H1 (cell line): ENCODE measurements around the gene PIP5K1C. TPM values are rescaled to one million over a fixed set of nuclear protein-coding genes. Genes with fewer than 3 reads are reported as not detected.

Experiments used
- CTCF ChIA-PET: fragments of 300-600 bp; sonication (Branson Sonifier 250); formaldehyde crosslinking; loops from one replicate; lab custom pipeline; 2021; ENCODE audit not compliant: partially characterized antibody; lab: Charles Lee
- POLR2A ChIA-PET: fragments of 300-600 bp; sonication (Branson Sonifier 250); formaldehyde crosslinking; loops from one replicate; lab custom pipeline; 2021; ENCODE audit warnings: inconsistent platforms; ENCODE audit not compliant: partially characterized antibody; lab: Charles Lee
- DNase-seq, 2 experiments: peaks; one replicate each; pipeline versions ENCODE4 v3.0.0 to v3.0.0-alpha.2; 2010 to 2022; ENCODE audit warnings: low spot score in 2 of 2, low read depth in 1 of 2, mixed read lengths in 1 of 2
- FAIRE-seq: peaks from 2 replicates; lab custom pipeline; 2011; peaks lifted over from hg19 to GRCh38; lab: Jason Lieb, UNC
- H2AFZ ChIP-seq: 2 replicates; pipeline ENCODE4 v1.8.1; 2012; ENCODE audit warnings: low read length, inconsistent platforms
- H2AK5ac ChIP-seq: 2 replicates; pipeline ENCODE4 v1.6.1; 2013; ENCODE audit warnings: low read depth, low read length
- H2BK120ac ChIP-seq: replicated peaks from 2 replicates; pipeline ENCODE3; 2013; ENCODE audit warnings: low read depth, low read length, inconsistent platforms
- H2BK12ac ChIP-seq: 2 replicates; pipeline ENCODE4 v1.6.1; 2013; ENCODE audit warnings: low read depth, low read length
- H2BK15ac ChIP-seq: 2 replicates; pipeline ENCODE4 v1.6.1; 2013; ENCODE audit warnings: low read length
- H2BK20ac ChIP-seq: 2 replicates; pipeline ENCODE4 v1.6.1; 2013; ENCODE audit warnings: low read length
- H2BK5ac ChIP-seq: 2 replicates; pipeline ENCODE4 v1.6.1; 2013; ENCODE audit warnings: low read depth, low read length
- H3K14ac ChIP-seq: 2 replicates; pipeline ENCODE4 v1.6.1; 2013; ENCODE audit warnings: inconsistent platforms; ENCODE audit not compliant: insufficient read length
- H3K18ac ChIP-seq: 2 replicates; pipeline ENCODE4 v1.6.1; 2013; ENCODE audit warnings: low read length; ENCODE audit errors: extremely low read depth
- H3K23ac ChIP-seq: 2 replicates; pipeline ENCODE4 v1.6.1; 2013; ENCODE audit warnings: inconsistent platforms; ENCODE audit not compliant: insufficient read length
- H3K23me2 ChIP-seq: 2 replicates; pipeline ENCODE4 v1.6.1; 2013; ENCODE audit warnings: low read depth, low read length
- H3K27ac ChIP-seq: 2 replicates; pipeline ENCODE4 v1.6.1; 2011; ENCODE audit warnings: low read depth, low read length, inconsistent platforms
- H3K27me3 ChIP-seq, 4 experiments: replicated peaks in 1 of 4; 1 replicate in 1 of 4; 2 replicates in 3 of 4; pipeline versions ENCODE4 v1.6.1 to v1.8.1; 2011 to 2013; ENCODE audit warnings: low read length in 3 of 4, mild to moderate bottlenecking in 3 of 4, inconsistent platforms in 2 of 4, mixed read lengths in 2 of 4, moderate library complexity in 1 of 4; ENCODE audit not compliant: control insufficient read depth in 3 of 4, insufficient read depth in 3 of 4; ENCODE audit errors: extremely low read depth in 1 of 4
- H3K36me3 ChIP-seq, 4 experiments: 2 replicates each; pipeline versions ENCODE4 v1.6.1 to v1.8.1; 2011 to 2013; ENCODE audit warnings: mild to moderate bottlenecking in 4 of 4, low read length in 3 of 4, moderate library complexity in 2 of 4, control low read depth in 1 of 4, inconsistent platforms in 1 of 4; ENCODE audit not compliant: insufficient read depth in 4 of 4, control insufficient read depth in 2 of 4
- H3K4ac ChIP-seq: replicated peaks from 2 replicates; pipeline ENCODE3; 2013; ENCODE audit warnings: low read length, low read depth, mixed read lengths, inconsistent platforms; ENCODE audit not compliant: insufficient read length
- H3K4me1 ChIP-seq, 4 experiments: replicated peaks in 1 of 4; 1 replicate in 1 of 4; 2 replicates in 3 of 4; pipeline versions ENCODE4 v1.6.1 to v1.8.1; 2011 to 2013; ENCODE audit warnings: low read length in 3 of 4, inconsistent platforms in 2 of 4, mixed read lengths in 1 of 4; ENCODE audit not compliant: insufficient read depth in 4 of 4, control insufficient read depth in 3 of 4
- H3K4me2 ChIP-seq, 2 experiments: 2 replicates each; pipeline versions ENCODE4 v1.6.1 to v1.8.1; 2011 to 2013; ENCODE audit warnings: low read depth in 2 of 2, low read length in 2 of 2, control low read depth in 1 of 2, inconsistent platforms in 1 of 2, mild to moderate bottlenecking in 1 of 2; ENCODE audit not compliant: insufficient read depth in 1 of 2
- H3K4me3 ChIP-seq, 4 experiments: fragments of 200-600, 300-600 bp in 1 of 4; sonication (generic), shearing (Covaris generic), sonication (Bioruptor Twin) in 1 of 4; 2 replicates each; pipeline versions ENCODE4 v1.5.1 to v1.8.1; 2011 to 2016; ENCODE audit warnings: low read length in 4 of 4, low read depth in 3 of 4, control low read depth in 2 of 4, inconsistent platforms in 2 of 4, mild to moderate bottlenecking in 2 of 4, mixed read lengths in 1 of 4, moderate library complexity in 1 of 4; ENCODE audit not compliant: insufficient read depth in 2 of 4; ENCODE audit errors: extremely low read depth in 1 of 4
- H3K56ac ChIP-seq: replicated peaks from 2 replicates; pipeline ENCODE3; 2013; ENCODE audit warnings: low read depth, mild to moderate bottlenecking, mixed read lengths, low read length, inconsistent platforms; ENCODE audit not compliant: insufficient read length
- H3K79me1 ChIP-seq: 2 replicates; pipeline ENCODE4 v1.6.1; 2013; ENCODE audit warnings: low read depth, low read length, control low read depth
- H3K79me2 ChIP-seq, 2 experiments: 2 replicates each; pipeline versions ENCODE4 v1.6.1 to v1.8.1; 2012 to 2013; ENCODE audit warnings: low read length in 2 of 2, mild to moderate bottlenecking in 2 of 2, inconsistent platforms in 1 of 2; ENCODE audit not compliant: insufficient read depth in 2 of 2, control insufficient read depth in 1 of 2
- H3K9ac ChIP-seq, 4 experiments: replicated peaks in 1 of 4; 1 replicate in 1 of 4; 2 replicates in 3 of 4; pipeline versions ENCODE4 v1.6.1 to v1.8.1; 2011 to 2013; ENCODE audit warnings: low read depth in 3 of 4, low read length in 3 of 4, control low read depth in 2 of 4, mild to moderate bottlenecking in 2 of 4, moderate library complexity in 2 of 4, inconsistent platforms in 1 of 4; ENCODE audit errors: extremely low read depth in 1 of 4
- H3K9me3 ChIP-seq, 2 experiments: 2 replicates each; pipeline versions ENCODE4 v1.6.1 to v1.8.1; 2012 to 2013; ENCODE audit warnings: mild to moderate bottlenecking in 2 of 2, moderate library complexity in 2 of 2, control low read depth in 1 of 2, inconsistent platforms in 1 of 2, low read depth in 1 of 2, low read length in 1 of 2, mixed read lengths in 1 of 2; ENCODE audit not compliant: insufficient read depth in 2 of 2
- H4K20me1 ChIP-seq, 2 experiments: replicated peaks in 1 of 2; 2 replicates each; pipeline versions ENCODE3 to v1.8.1; 2011 to 2013; ENCODE audit warnings: inconsistent platforms in 2 of 2, low read length in 2 of 2, mild to moderate bottlenecking in 1 of 2; ENCODE audit not compliant: insufficient read depth in 2 of 2, control insufficient read depth in 1 of 2
- H4K5ac ChIP-seq: 2 replicates; pipeline ENCODE4 v1.6.1; 2013; ENCODE audit warnings: low read length, low read depth, mixed read lengths, inconsistent platforms; ENCODE audit not compliant: insufficient read length
- H4K8ac ChIP-seq: 2 replicates; pipeline ENCODE4 v1.8.0; 2013; ENCODE audit warnings: mild to moderate bottlenecking, moderate library complexity, low read length, inconsistent platforms; ENCODE audit not compliant: insufficient read depth; ENCODE audit errors: extremely low read depth
- H4K91ac ChIP-seq: replicated peaks from 2 replicates; pipeline ENCODE3; 2013; ENCODE audit warnings: low read length, mixed read lengths, inconsistent platforms; ENCODE audit not compliant: insufficient read length
- ASH2L ChIP-seq: fragments of 200-600, 300-600 bp; sonication (generic); IDR thresholded peaks from one replicate; pipeline ENCODE4 v1.7.1; 2017; ENCODE audit warnings: low read length
- EP300 ChIP-seq, 2 experiments: IDR thresholded peaks; 1 replicate in 1 of 2; 2 replicates in 1 of 2; pipeline ENCODE4 v1.6.1; 2011 to 2012; ENCODE audit warnings: low read depth in 2 of 2, low read length in 2 of 2, mild to moderate bottlenecking in 2 of 2, borderline replicate concordance in 1 of 2, inconsistent platforms in 1 of 2, moderate library complexity in 1 of 2
- HDAC2 ChIP-seq, 2 experiments: fragments of 300-600 bp in 1 of 2; sonication (generic) in 1 of 2; IDR thresholded peaks; 2 replicates each; pipeline ENCODE4 v1.6.1; 2011 to 2012; ENCODE audit warnings: low read depth in 2 of 2, low read length in 2 of 2, mild to moderate bottlenecking in 2 of 2, moderate library complexity in 2 of 2, borderline replicate concordance in 1 of 2, inconsistent platforms in 1 of 2
- SIN3A ChIP-seq, 2 experiments: IDR thresholded peaks in 1 of 2; conservative IDR thresholded peaks in 1 of 2; 2 replicates each; pipeline ENCODE4 v1.6.1; 2011 to 2012; ENCODE audit warnings: low read length in 2 of 2, improper control_type of control experiment in 1 of 2, low read depth in 1 of 2, mild to moderate bottlenecking in 1 of 2
- SP1 ChIP-seq: IDR thresholded peaks from 2 replicates; pipeline ENCODE4 v1.6.1; 2011; ENCODE audit warnings: low read depth, low read length
- SP2 ChIP-seq: IDR thresholded peaks from 2 replicates; pipeline ENCODE4 v1.6.1; 2012; ENCODE audit warnings: mild to moderate bottlenecking, low read length, inconsistent platforms
- TAF7 ChIP-seq: optimal IDR thresholded peaks from 2 replicates; pipeline ENCODE3; 2011; ENCODE audit warnings: low read depth, mild to moderate bottlenecking, inconsistent platforms, low read length, moderate library complexity, borderline replicate concordance
- TBP ChIP-seq: IDR thresholded peaks from 2 replicates; pipeline ENCODE4 v1.6.1; 2011; ENCODE audit warnings: low read depth, low read length, improper control_type of control experiment
- WGBS, 2 experiments: shearing (Covaris generic) in 1 of 2; methylation state at CpG; one replicate each; pipeline versions ENCODE4 v1.1.6 to v1.1.7; 2013 to 2015; ENCODE audit warnings: low lambda C conversion rate in 2 of 2, mixed read lengths in 2 of 2, inconsistent platforms in 1 of 2, low coverage in 1 of 2, missing lambda C conversion rate in 1 of 2; ENCODE audit not compliant: insufficient replicate concordance in 2 of 2, insufficient coverage in 1 of 2, insufficient read length in 1 of 2; ENCODE audit errors: extremely low coverage in 1 of 2, missing lambda C conversion rate in 1 of 2; 5-methylcytosine and 5-hydroxymethylcytosine counted together
- polyA plus RNA-seq, 7 experiments: library from polyadenylated mRNA; depleted of rRNA in 3 of 7; stranded (reverse) in 5 of 7; unstranded in 2 of 7; fragments of >200 nt in 5 of 7; fragments of 200-250 nt in 2 of 7; gene quantifications; 1 replicate in 5 of 7; 2 replicates in 1 of 7; 4 replicates in 1 of 7; pipeline versions ENCODE4 v1.2.1 to v1.2.3, GENCODE V29; 2011 to 2013; ENCODE audit warnings: missing spikeins in 2 of 7, mixed read lengths in 2 of 7
- total RNA-seq: library from RNA; stranded (reverse); fragmentation: NEBNext Ultra II Directional; extraction: Animal tissue kit (Norgen Biotek cat#: 25700); gene quantifications from 2 replicates; pipeline ENCODE4 v1.2.1, GENCODE V29; 2021

Gene PIP5K1C
- total and polyA plus RNA-seq, 2 of the 8 experiments (the other 6 are each of a cell fraction or from before 2014, with no cell fraction given): 10.6 to 32.9 TPM

DNA sequence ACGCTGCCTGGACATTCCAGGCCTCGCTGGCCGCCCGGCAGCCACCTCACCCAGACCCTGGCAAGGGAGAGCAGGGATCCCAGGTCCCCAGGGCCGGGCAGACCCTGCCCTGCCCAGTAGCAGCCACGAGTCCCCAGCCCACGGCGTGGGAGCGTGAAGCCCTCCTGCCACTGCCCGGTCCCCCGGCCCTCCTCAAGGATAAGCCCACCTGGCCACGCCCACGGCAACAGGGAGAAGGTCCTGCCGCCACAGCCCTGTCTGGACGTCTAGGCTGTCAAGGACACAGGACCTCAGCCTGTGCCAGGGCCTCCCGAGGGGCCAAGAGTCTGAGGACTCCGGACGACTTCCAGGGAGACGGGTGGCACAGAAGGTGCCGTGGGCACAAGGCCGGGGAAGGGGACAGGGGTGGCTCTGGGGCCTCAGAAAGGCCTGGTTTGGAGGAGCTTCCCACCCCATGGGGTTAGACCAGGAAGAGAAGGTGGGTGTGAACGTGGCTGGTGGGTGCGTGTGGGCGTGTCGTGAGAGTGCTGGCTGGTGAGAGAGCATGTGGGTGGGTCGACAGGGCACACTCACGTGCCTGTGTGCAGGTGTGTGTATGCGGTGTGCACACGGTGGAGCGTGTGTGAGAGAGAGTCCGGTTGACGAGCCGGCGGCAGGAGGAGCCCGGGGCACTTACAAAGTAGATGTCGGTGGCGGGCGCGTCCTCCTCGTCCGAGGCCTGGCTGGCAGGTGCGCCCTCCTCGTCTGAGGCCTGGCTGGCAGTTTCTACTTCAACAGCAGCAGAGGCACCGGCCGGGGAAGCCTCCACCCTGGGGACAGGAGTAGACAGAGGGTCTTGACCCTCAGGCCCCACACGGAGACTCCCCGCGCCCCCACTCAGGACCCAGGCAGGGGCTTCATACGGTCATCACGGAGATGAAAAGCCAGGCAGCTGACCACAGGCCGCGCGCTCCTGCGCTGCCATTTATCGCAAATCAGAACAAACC, 61.8 kb downstream of the PIP5K1C start:
- H3K4ac ChIP-seq: no peak overlapping the region
- TF ChIP-seq EP300 (IDR thresholded peaks at IDR 0.05; ENCODE audit: borderline replicate concordance in 1 of 2, low read depth in 2 of 2, low read length in 2 of 2): no peak
- TF ChIP-seq ASH2L: no peak
- TF ChIP-seq SIN3A (conservative IDR thresholded peaks at IDR 0.05 in 1 of 2, IDR thresholded peaks at IDR 0.05 in 1 of 2; ENCODE audit: low read depth in 1 of 2, low read length in 2 of 2): no peak
- no peak for TF ChIP-seq SP1
- TF ChIP-seq TBP: no peak
- TF ChIP-seq TAF7: no peak
- TF ChIP-seq HDAC2 (IDR thresholded peaks at IDR 0.05; ENCODE audit: borderline replicate concordance in 1 of 2, low read depth in 2 of 2, low read length in 2 of 2): no peak
- TF ChIP-seq SP2: no peak
- DNase-seq (no peak), FAIRE-seq (no peak)
- no peaks in the 10 kb centered on the region for H3K9me3 ChIP-seq
- no peak overlapping the region for H3K18ac ChIP-seq
- H2BK120ac ChIP-seq: no peak overlapping the region
- no peaks in the 10 kb centered on the region for H3K23me2 ChIP-seq
- no peaks in the 10 kb centered on the region for H3K79me1 ChIP-seq
- H4K91ac ChIP-seq: no peak overlapping the region
- no peak overlapping the region for H3K14ac ChIP-seq
- H2BK20ac ChIP-seq: no peak overlapping the region
- no peak overlapping the region for H2AK5ac ChIP-seq
- H3K9ac ChIP-seq: no peak overlapping the region
- H4K5ac ChIP-seq: no peak overlapping the region
- no peak overlapping the region for H3K27ac ChIP-seq
- ChIA-PET CTCF (no interaction called here), POLR2A (interaction anchor here (0.7 kb wide), 1 partner anchor 13 kb away, joined by 4 read pairs; no protein-coding TSS in a partner anchor)
- H3K56ac ChIP-seq: no peak overlapping the region
- H4K8ac ChIP-seq: no peak overlapping the region
- 95% methylated on average over 51 of the region's 55 CpGs; no CpG with 5 or more reads in 1 of the 2 experiments for WGBS, 2 experiments
- H3K4me3 ChIP-seq: no peak overlapping the region
- H3K23ac ChIP-seq: no peak overlapping the region
- no peak overlapping the region for H2BK12ac ChIP-seq
- no peaks in the 10 kb centered on the region for H4K20me1 ChIP-seq
- H3K4me2 ChIP-seq: no peak overlapping the region
- no peaks in the 10 kb centered on the region for H3K4me1 ChIP-seq
- no peaks in the 10 kb centered on the region for H3K79me2 ChIP-seq
- H3K36me3 ChIP-seq: peaks cover 0 to 18% (median 5%) of the 10 kb centered on the region in 4 experiments; a peak in 4 of 8 replicates
- no peaks in the 10 kb centered on the region for H3K27me3 ChIP-seq
- no peak overlapping the region for H2AFZ ChIP-seq
- H2BK5ac ChIP-seq: no peak overlapping the region
- H2BK15ac ChIP-seq: no peak overlapping the region
